Fibroblast of skin of scalp (primary cell): Measurements from ENCODE around the gene MPDZ.
A peak's percentile ranks its signal among the peaks of the same experiment; 100 is the strongest.

Experiments
- DNase-seq: peaks from one replicate; pipeline ENCODE4 v3.0.0-alpha.2; 2013

Gene MPDZ

DNA sequence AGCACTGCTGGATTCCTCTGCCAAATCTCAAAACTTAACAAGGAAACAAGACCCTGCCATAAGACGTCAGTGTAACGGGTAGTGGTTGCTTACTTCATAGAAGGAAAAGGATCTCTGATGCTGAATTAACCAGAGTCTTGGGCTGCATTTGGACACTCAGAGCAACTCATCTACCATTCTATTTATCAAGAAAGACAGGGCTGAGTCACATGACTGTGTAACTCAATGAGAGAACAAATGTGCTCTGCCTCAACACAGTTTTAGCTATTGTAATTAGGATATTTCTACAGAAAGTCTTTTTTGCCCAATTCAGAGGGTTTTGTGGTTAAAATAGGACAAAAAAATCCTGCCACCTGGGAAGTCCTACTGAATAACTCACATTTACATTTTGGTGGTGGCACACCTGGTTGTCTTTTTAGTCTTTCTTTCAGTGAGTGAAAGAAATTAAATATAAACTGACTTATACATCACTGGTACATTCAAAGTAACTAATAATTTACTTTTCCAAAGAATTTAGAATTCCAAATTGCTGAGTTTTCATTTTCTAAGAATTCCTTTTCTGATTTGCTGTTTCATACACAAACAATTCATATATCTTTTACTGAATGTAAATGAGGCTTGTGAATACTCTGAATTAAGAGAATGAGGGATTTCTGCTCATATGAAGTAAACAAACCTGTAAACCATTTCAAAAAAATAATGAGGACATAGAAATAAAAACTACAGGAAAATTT is 104.4 kb downstream of the MPDZ start:
- DNase-seq: no peak

DNA sequence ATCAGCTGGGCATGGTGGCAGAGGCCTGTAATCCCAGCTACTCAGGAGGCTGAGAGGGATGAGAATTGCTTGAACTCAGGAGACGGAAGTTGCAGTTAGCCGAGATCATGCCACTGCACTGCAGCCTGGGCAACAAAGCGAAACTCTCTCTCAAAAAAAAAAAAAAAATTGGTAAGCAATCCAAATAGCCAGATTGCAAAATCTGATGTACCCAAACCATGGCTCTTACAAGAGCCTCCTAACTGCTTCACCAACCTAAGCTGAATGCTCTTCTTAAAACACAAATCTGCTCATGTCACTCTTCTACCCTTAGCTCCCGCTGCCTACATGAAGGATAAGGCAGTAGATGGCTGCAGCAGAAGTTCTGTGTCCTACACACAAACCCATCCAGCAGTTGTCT is 105.9 kb downstream of the MPDZ start:
- DNase-seq: no peak

DNA sequence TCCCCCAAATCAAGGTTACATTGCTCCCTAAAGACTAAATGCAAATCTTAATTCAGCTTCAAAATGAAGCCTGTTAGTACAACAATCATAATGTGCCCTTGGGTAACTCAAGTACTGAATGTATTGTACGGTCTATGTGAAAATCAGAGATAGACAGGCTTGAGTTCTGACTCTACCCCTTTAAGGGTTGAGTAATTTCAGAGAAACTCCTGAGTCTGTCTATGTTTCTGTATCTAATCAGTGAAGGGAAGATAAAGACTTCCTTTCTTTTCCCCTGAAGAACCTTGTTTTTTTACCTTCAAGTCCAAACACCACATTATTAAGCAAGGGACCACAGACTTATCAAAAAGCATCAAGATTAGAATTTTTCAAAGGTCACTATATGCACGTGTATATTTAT is 108.2 kb downstream of the MPDZ start:
- no peak for DNase-seq

DNA sequence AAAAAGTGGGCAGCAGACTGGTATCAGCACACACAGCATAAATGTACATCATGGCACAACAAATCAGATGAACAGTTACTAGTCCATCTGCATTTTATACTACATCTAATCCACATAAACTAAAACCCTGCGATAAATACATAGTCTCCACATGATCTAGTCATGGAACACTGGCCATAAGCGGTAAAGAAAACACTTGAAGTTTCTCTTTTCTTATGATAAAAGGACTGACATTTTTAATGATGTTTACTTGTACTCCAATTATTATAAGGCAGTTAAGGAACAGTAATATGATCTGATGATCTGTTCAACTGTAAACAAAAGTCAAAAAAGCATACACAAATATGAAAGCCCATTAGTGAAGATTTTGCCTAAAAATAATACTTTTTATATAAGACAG is 112.5 kb downstream of the MPDZ start:
- DNase-seq: no peak

DNA sequence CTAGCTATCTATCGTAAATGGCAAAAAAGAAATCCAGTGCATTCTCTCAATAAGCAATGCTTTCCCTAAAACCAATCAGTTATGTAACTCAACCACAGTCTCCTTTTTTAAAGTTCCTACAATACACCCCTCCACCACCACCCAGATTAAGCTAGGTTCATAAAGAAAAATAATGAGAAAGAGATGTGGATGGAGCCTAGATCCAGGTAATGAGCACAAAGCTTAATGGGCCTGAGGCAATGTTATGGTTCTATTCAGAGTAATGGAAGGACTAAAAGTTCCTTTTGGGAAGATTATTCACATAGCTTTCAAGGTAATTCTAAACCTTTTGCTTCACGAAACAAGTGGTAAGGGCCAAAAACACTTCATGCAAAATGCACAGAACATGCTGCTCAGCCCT is 113.5 kb downstream of the MPDZ start:
- no peak for DNase-seq

DNA sequence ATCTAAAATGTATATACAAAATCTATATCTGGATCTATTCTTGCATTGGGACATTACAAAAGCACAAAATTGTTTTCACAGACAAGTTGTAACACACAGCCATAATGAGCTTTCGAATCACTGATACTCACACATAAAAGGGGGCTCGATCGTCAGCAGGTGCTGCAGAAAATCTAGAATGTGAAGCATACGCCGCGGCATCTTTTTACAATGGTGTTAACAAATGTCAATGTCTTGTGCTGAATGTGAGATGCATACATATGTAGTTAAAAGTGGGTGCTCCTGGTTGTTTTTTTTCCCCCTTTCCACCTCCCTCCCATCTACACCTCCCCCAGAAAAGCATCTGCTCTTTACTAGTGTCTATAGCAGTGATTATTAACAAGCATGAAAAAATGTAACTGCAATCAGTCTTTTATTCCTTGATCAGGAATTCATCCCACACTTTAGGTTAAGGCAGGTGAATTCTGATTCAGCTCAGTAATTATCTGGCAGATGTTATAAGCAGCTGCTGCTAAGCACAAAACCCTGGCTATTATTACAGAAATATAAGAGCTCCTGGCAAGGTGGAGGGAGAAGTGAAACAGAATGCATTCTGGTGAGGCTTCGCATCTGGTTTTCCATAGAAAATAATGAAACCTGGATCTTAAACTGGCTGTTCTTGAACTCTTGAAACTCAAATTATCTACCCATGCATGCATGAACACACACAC is 114.1 kb downstream of the MPDZ start:
- DNase-seq: no peak

DNA sequence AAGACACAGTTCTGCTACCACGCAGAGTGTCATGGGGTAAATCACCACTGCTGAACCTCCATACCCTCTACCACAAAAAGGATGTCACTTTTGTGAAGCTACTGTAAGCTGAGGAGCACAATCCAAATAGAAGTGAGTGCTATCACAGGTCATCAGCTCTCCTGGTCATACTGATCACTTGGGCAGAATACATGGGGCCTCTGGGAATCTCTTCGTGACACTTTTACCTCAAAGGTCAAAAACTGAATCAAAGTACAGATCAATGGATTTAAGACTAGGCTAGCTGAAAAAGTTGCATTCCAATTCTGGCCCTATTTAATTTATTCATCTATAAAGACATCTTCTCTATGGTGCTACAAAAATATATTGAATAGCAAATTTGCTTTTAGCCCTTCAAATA is 115.5 kb downstream of the MPDZ start:
- DNase-seq: no peak

DNA sequence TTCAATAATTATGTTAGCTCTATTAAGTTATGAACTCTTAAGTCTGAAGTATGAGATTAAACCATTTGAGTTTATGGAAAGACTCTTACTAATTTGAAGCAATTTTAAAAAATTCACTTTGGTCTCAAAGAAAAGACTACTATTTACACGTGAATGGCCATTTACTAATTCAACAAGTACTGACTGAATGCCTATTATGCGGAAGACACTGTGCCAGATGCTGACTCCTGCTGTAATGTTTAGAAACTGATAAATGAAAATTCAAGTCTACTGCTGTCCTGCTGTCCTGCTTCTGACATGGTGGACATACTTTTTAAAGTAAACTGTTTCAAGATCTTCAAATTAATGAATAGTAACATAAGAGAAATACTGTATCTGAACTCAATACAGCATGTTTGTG is 116.2 kb downstream of the MPDZ start:
- DNase-seq: no peak

DNA sequence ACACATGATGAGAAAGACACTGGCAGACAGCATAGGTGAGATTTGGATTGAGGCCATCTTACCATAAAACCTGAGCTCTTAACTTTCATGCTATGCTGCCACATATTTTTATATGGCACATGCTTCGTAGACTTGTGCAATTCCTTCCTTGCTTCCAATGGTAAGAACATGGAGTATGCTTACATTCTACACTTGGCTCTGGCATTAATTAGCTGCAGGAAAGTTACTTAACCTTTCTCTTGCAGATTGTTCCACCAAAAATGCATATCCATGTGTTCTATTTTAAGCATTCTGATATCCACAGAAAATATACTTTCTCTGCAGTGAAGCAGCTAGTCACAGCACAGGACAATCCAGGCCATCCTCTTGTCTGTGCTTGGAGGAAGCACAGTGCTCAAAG is 119.4 kb downstream of the MPDZ start:
- no peak for DNase-seq

DNA sequence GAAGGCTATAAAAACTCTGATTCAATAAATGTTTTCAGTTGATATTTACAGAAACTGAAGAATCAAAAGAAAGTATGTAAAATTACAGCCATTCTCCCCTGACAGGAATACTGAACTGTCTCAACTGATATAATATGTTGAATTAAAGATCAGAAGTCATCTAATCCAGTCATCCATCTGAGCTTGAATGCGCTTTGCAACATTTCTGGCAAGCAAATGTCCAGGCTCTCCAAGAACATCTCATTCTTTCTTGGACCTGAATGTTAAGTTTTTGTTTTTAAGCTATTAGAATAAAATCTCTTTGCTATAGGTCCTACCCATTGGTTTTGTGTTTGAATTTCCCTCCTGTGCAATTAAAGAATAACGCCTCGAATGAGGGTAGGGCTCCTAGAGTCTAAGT is 120.5 kb downstream of the MPDZ start:
- no peak for DNase-seq

DNA sequence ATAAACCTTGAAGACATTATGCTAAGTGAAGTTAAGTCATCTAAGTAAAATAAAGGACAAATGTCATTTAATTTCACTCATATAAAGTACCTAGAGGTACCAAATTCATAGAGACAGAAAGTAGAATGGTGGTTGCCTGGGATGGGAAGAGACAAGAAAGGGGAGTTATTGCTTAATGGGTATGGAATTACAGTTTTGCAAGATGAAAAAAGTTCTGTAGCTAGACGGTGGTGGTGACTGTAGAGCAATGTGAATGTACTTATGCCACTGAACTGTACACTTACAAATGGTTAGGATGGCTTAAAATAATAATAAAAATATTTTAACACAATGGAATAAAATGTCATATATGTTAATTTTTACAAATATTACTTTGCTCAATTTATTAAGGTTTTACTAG is 128.0 kb downstream of the MPDZ start:
- DNase-seq: no peak

DNA sequence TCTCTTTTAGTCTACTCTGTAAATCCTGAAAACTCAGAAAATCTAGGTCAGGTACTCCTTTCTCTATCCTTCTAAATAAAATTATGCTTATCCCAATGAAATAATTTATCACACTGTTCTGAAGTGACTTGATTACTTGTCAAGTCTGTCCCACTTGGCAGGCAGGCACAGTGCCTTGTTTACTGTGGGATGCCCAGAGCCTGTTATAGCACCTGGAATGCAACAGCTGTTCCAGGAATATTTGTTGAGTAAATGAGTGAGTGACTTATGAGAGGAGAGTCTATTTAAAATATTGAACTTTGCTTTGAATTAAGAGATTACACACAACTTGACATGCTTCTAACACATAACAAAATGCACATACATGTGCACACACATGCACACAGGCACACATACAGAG is 130.0 kb downstream of the MPDZ start:
- DNase-seq: no peak

DNA sequence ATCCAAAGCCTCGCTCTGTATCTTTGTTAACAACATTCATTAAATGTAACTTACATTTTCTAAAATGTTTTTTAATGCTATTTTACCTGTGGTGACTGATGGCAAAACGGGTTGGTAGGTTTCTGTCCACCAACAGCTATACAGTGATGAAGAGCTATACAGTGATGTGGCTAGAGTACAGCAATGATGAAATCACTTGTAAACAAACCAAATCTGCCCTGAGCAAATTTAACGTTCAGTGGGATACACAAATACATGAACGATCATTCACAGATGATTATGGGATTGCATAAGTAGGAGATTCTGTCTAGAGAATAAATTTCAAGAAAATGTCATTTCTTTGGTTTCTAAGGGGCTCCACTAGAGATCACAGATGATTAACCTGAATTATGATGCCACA is 132.7 kb downstream of the MPDZ start:
- DNase-seq: no peak

DNA sequence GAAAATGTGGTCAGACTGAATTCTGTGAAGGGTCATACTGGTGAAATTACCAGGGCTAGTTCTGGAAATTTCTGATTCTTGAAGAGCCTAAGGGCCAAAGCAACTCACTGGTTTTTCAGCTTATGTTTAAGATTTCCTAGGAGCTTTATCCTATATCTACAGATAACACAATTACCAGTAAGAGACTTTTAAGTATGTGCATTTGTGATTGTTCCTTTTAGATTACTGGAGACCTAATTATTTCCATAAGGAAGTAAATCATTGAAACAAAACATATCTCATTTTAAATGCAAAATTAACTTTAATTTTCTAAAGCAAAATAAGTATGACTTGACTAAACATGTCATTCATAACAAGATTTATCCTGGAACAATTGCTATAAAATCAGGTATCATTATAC is 134.2 kb downstream of the MPDZ start:
- no peak for DNase-seq

DNA sequence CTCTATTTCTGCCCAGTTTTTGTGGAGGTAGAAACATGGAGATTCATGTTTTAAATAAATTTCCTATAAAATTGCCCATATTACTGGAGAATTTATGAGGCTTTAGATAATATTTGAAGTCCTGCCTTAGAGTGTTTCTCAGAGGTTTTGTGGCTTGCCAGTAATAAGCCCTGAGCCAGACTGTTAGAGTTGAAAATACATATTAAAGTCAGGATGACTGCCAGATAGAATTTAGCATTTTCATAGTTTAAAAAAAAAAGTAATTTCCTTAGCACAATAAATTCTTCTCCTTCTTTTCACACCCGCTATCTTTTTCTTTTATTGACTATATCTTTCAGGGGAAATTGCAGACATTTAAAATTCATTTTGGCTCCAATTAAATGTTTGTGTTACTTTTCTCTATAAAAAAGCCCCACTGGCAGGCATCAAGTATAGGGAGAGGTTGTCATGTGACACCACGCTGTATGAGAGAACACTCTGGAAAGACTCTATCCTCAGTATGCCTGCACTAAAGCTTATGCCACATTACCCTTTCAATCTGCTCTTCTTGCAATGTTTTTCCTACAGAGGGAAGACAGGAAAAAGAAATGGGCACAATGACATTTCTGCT is 135.2 kb downstream of the MPDZ start:
- DNase-seq: no peak

DNA sequence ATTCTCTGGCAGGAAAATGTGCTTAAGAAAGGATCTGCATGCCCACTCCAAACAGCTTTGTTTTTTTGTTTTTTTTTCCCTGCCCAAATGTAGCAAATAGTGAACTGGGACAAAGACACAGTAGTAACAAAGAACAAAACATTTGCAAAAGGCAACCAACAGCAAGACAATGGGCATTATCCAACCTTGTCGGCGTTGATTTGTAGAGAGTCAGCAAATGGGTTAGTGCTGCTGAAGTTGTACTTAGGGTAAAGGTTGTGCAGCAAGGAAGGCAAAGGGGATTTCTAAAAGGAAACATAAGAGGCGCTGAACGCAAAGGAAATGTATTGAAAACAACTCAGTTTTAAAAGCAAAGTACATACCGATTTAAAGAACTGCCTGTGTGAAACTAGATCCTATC is 136.2 kb downstream of the MPDZ start:
- no peak for DNase-seq

DNA sequence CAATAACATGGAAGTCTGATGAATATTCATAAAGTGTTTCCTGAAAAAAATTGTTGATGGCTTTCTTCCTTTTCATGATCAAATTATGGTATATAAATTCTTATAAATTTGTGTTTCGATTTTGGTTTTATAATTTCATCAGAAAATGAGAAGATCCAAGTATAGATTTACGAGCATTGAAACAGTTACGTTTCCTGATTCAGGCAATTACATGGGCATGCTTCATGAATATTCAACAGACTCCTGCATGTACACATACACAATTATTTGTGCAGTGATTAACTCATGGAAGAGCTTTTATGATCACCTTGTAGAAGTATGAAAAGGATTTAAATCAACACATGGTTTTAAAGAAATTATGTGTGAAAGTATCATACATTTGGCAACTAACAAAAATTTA is 136.7 kb downstream of the MPDZ start:
- no peak for DNase-seq

DNA sequence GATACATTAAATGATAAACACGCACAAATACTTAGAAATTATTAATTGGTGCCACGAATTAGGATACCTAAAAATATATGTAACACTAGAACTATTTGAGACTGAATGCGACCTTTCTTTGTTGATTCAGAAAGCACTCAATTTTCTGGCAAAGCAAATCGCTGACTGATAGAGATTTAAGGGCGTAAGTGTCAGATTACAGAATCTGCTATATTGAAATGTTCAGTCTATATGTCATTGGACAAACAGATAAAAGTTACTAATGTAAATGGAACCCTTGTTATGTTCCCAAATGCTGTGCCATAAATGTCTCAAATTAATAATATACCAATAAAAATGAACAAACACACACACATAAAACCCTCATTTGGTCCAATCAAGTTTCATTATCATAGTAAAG is 137.9 kb downstream of the MPDZ start:
- peak; percentile 8 for DNase-seq

DNA sequence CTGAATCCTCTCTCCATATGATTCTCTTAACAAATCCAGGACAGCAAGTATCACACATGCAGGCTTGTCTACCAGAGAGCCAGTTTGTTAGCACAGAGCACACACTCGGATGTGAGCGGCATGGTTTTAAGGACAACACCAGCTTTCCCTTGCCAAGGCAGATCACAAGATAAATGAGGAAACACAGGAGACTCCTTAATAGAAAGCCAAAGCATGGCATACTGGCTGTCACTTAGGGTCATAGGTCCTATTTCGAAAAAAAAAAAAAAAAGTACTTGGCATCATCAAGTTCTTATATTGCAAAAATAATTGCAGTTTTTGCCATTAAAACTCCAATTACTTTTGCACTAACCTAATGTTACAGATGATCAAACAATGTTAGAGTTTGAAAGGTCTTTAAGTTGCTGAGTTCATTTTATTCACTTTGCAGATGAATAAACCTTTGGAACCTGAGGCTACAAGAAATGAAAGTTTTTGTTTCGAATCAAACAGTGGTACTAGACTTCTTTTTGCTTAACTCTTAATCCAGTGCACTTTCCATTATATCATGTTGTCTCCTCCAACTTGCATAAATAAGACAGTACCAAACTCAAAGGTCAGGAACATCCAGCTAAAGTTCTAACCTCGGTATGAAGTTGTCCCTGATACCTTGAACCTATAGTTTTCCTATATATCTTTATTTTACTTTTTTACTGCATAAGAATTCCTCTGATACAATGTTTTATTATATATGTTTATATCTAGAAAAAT is 138.5 kb downstream of the MPDZ start:
- DNase-seq: no peak

DNA sequence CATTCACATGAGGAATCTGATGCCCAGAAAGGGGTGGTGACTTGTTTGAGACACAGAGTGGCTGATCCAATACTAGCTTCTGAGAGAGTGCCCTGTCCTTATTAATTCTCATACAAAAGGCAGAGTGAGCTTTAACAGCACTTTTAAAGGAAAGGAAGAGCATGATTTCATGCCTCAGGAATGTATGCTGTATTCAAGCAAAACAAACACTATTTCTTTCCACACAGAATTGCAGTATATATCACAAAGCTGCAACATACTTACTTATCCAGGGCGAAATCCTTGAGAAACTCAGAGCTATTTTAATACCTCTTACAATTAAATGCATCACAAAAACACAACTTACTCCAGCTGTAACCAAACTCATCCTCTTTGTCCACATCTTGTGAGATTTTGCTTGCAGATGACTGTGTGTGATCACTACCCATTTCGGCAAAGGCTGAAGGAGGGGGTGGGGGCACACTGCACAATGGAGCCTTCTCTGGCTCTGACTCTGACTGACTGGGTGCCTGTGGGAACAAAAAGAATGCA is 139.8 kb downstream of the MPDZ start:
- peak; percentile 89 for DNase-seq

DNA sequence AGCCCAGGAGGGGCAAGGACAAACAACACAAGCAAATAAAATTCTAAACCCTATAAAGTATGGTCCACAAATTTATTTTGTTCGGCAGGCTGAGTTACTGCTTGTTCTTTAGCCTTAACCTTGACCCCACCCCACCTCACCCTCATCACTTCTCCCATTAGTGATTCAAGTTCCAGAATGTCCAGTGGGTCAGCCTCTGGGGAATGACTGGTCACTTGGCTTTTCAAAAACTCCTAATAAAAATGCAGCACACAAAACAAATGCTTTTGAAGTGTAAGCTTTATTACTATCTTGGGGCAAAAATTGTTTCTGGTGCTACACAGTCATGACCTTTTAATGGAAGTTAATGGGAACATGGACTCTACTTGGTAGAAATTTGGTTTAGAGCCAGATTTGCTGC is 142.1 kb downstream of the MPDZ start:
- DNase-seq: no peak

DNA sequence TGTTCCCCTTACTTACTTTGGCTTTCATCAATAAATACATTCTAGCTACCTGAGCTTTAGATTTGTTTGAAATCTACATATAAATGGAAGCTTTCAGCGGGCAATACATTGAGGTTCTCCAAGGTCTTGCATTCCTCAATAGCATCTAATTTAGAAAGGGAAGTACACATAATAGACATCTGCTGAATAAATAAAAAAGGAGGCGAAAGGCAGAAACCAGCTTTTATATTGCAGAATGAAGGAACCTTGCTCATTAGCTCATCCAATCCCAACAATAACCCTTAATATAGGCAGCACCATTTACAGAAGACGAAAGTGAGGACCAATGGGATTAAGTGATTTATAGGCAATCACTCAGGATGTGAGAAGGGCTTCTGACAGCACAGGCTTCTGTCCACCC is 147.5 kb downstream of the MPDZ start:
- no peak for DNase-seq

DNA sequence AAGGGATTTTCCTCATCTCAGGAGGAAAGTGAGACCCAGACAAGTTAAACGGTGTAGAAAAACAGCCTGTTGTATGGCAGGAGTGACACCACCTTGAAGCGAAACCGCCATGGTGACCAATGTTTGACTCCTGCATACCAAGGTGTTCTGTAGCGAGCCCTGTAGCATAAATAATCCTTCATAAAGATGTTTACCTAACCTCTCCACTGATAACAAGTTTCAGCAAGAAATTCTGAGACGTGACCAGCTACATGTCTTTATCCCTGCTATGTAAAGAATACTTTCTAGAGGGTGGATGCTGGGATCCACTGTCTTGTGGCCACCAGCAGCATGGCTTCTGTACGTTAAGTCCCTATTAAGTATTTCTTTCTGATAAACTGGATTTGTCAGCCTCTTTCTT is 148.1 kb downstream of the MPDZ start:
- DNase-seq: no peak
